Left cardiac atrium (tissue), 4 donors: ENCODE results near the gene U2AF1. TPM values are rescaled to one million over a fixed set of nuclear protein-coding genes. Genes with fewer than 3 reads are reported as not detected.
"Not testable (repeated sequence)": the region's sequence is repeated elsewhere in the genome, so short reads cannot be mapped to it uniquely, and the experiment has no call there.

ENCODE experiments used
- ATAC-seq, 2 donors: fragments of 200-7000 bp; cut with Tn5 transposase; one replicate each; pipeline ENCODE4 v1.9.1; 2020; ENCODE audit warnings: mild to moderate bottlenecking in 2 of 2, moderate library complexity in 2 of 2
- DNase-seq: peaks from one replicate; pipeline ENCODE4 v3.0.0-alpha.2; 2020
- intact Hi-C, 2 donors: fragments of 100-400 bp; cut with DNase I; formaldehyde crosslinking; loops; one replicate each; pipeline versions ENCODE4 v1.14.1 to v1.15.1; 2022 to 2023
- total RNA-seq, 2 donors: library from RNA; stranded (reverse); fragmentation: NEBNext Ultra II Directional; extraction: Animal tissue kit (Norgen Biotek cat#: 25700); gene quantifications; one replicate each; pipeline ENCODE4 v1.2.1, GENCODE V29; 2021
- donor health status: DM: no; HTN: yes; CAD: no.
- donor health status: DM: no; HTN: yes; CAD: no; lungs with severe emphysema.
- donor health status: DM: yes; HTN: yes; CAD: no.
- donor health status: Dilated cardiomyopathy.

The U2AF1 gene
- total RNA-seq, 2 donors from 2014 or later, result 8.5 to 8.6 TPM

DNA sequence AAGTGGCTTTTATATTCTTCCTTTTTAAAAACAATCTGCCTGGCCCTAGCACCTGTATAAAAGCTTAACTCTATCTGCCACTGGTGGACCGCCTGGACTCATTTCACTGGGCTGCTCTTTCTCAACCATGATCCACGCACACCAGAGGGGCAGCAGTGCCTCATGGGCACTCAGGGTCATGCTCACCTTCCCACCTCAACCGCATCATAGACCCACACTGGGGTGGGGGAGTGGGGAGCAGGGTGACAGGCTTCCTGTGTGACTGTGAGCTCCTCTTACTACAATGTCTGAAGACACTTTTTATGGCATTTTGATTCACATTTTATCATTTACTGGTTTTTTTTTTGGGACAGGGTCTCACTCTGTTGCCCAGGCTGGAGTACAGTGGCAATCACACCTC, 16.4 kb downstream of the U2AF1 start:
- intact Hi-C loops, DNase-seq: not testable (repeated sequence)
- peak in 1 of 2 donors; percentile 31 for ATAC-seq

DNA sequence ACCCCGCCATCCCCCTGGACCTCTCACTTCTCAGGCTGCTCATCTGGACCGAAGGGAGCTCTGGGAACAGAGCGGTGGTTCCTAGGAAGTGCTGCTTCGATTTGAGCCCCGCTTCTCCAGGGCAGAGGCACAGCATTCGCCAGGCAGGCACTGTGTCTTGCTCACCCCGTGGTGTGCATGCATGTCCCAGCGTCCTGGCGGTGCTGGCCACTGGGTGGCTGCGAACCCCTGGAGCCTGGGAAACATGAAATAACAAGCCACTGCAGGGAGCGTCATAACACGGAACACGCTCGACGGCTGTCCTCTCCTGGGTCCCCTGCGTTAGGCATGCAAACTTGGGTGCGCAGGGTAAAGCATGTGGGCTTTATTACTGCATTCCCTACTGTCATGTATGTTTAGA, 17.9 kb downstream of the U2AF1 start:
- ATAC-seq, DNase-seq, intact Hi-C loops: not testable (repeated sequence)

DNA sequence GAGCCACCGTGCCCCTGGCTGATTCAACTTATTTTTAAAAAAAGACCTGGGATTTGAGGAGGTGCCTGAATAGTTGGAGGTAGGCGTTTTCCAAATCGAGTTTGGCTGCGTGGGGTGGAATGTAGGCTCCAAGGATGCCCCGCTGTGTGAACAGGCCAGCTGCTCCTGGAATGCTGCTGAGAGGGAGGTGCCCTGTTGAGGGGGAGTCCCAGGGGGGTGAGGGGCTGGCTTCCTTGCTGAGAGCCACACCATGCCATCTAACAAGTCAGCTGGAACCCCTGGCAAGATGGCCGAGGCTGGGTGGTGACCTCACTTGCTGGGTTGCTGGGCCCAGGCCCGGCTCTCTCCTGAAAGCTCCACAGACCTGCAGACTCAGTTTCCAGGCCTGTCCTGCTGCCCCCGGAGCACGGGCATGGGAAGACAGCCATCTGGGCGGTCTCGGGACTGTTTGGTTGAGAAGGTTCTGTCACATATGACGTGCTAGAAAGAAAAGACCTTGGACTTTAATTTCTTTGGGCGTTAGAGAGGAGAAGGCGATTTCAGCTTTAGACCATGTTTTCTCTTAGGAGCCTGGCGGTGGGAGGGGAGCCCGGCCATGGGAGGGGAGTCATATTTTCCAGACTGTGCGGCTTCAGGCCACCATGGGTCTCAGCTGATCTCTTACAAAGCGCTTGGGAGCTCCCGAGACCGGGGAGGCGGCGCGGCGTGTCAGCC, 24.6 kb downstream of the U2AF1 start:
- intact Hi-C loops, DNase-seq, ATAC-seq: not testable (repeated sequence)

DNA sequence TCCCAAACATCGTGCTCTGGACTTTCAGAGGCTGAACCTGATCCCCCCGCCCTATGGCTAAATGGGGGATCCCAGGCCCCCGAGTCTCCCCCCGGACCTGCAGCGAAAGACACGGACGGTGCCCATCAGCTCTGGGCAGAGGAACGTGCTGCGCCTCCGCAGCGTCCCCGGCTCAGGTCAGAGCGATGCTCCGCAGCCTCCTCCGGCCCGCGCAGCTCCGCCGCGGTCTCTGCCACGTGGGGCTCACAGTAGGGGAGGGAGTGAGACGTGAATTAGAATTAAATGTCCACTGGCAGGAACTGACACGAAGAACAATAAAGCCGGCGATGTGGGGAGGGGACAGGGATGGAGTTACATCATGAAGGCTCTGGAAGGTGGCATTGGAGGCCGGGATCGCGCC, 30.7 kb downstream of the U2AF1 start:
- ATAC-seq, result peak; percentile 28 to 44
- intact Hi-C loops, DNase-seq: not testable (repeated sequence)

DNA sequence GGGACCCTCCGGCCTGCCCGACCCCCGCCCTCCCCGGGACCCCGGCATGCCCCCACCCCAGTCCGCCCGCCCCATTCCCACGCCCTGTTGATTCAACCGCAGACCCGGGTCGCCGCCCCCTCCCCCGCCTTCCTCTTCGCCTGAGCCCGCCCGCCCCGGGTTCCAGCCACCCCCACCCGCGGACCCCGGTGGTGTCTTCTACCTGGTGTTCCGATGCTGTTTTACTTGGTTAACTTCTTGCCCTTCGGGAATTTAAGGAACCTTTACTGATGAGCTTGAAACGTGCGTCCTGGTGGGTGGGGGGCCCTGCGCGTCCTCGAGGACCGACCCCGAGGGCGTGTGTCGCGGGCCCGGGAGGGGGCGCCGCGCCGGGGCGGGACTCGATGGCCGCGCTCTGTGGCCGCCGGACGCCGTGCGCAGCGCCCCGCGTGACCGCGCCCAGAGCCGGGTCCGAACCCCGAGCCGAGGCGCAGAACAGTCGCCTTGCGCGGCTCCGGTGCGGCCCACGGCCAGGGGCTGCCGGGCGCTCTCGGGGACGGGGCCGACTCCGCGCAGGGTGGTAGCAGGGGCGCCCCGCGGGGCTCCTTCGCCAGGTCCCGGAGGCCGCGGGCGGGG, 31.2 kb downstream of the U2AF1 start:
- intact Hi-C loops, DNase-seq: not testable (repeated sequence)
- ATAC-seq, result peak; percentile 36 to 42

- intact Hi-C loops, DNase-seq: not testable (repeated sequence)
- ATAC-seq, result peak; percentile 52 to 74
Observed at GRCh38 chr21:43075170-43076022, 32.0 kb downstream of the U2AF1 start, which contains the start of gene CBS. Gene CBS (minus strand): TSS chr21:43075835. CDS start chr21:43072193, 3,642 bp downstream.

DNA sequence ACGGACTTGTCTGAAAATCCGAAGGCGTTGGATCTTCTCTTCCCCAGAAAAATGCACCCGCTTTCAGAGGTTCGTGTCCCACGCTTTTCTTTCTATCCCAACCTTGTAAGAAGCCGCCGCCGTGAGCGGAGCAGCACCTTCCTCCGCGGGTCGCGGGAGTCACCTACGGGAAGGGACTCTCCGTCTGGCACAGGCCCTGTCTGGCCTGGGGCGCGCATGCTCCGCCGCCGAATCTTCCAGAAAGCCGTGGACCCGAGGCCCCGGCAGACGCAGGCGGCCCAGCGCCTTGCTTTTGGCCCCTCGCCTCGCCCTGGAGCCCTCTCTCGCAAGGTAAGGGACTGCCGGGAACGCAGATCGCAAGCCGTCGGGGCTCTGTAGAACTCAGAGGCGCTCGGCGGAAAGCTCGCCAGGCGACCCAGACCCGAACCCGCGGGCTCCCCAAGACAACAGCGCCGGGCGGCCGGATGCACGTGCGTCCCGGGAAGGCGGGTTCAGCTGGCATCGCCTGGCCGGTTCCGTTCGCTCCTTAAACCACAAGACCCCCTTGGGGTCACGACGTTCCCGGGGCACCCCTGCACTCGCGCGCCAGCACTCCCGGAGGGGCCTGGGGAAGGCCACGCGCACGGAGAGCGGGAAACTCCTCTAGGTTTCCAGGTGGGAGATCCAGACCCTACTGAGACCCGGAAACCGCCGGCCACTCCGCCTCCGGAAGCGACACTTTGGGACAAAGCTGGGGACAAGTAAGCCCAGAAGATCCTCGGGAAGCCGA, 32.8 kb downstream of the U2AF1 start:
- DNase-seq, intact Hi-C loops: not testable (repeated sequence)
- peak in 1 of 2 donors; percentile 17 for ATAC-seq

DNA sequence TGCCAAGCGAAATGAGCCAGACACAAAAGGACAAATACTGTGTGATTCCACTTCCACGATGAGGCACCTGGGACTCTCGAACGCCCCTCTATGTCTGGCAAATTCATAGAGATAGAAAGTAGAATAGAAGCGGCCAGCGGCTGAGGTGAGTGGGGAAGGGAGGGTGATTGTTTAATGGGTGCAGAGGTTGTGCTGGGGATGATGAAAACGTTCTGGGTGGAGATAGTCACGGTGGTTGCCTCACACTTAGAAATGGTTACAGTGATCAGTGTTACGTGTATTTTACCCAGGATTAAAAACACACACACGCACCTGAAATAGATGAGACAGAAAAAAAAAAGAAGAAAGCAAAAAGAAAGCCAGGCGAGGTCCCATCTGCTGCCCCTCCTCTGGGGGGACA, 34.6 kb downstream of the U2AF1 start:
- intact Hi-C loops, DNase-seq, ATAC-seq: not testable (repeated sequence)

DNA sequence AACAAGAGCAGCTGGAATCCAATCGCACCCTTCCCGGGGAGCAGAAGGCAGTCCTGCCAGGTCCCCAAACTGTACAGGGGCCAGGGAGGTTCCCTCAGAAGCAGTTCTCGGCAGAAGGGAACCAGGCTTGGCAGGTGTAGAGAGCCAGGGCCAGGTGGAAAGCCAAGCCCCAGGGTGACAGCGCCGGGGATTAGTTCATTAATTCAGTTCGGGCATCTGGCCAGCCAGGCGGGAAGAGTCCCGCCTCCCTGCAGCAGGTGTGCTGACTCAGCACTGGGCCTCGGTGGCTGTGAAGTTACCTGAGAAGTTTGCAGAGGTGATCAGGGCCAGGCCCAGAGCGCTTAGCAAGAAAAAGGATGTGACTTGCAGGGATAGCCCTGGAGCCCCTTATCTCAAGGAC, 37.7 kb downstream of the U2AF1 start:
- ATAC-seq, DNase-seq, intact Hi-C loops: not testable (repeated sequence)

DNA sequence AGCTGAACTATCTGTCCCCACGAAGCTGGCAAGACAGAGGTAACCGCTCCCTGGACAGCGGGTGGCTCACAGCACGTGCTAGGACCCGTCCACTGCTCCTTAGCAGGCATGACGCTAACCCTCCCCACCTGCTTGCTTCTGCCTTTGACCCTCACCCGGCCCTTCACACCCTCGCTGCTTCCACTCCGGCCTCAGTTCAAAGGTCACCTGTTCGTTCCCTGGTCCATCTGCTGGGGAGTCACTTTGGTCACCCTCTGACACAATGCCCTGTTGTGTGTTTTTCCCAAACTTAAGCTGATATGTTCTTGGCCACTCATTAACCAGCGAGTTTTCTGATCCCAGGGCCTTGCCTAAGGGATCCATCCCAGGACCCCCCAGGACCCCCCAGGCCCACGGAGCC, 39.3 kb downstream of the U2AF1 start:
- ATAC-seq, intact Hi-C loops, DNase-seq: not testable (repeated sequence)

- DNase-seq, ATAC-seq, intact Hi-C loops: not testable (repeated sequence)
Observed at GRCh38 chr21:43066690-43067089, 40.7 kb downstream of the U2AF1 start.

DNA sequence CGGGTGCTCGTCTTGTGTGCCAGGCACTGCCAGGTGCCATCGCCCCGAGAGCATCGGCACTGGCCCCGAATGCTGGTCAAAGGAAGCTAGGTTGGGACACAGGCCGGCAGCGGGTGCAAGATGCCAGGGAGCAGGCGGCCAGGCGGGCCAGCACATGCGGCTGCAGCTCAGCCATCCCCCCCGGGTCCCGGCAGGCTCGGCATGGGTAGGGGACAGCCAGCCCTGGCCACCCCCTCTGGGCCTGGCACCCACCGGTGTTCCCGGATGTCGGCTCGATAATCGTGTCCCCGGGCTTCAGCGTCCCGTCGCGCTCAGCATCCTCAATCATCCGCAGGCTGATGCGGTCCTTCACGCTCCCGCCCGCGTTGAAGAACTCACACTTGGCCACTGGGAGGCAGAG, 41.4 kb downstream of the U2AF1 start:
- ATAC-seq, DNase-seq, intact Hi-C loops: not testable (repeated sequence)

- peak in 1 of 2 donors; percentile 70 for ATAC-seq
- DNase-seq, intact Hi-C loops: not testable (repeated sequence)
Observed at GRCh38 chr21:43064265-43064917, 43.0 kb downstream of the U2AF1 start.

DNA sequence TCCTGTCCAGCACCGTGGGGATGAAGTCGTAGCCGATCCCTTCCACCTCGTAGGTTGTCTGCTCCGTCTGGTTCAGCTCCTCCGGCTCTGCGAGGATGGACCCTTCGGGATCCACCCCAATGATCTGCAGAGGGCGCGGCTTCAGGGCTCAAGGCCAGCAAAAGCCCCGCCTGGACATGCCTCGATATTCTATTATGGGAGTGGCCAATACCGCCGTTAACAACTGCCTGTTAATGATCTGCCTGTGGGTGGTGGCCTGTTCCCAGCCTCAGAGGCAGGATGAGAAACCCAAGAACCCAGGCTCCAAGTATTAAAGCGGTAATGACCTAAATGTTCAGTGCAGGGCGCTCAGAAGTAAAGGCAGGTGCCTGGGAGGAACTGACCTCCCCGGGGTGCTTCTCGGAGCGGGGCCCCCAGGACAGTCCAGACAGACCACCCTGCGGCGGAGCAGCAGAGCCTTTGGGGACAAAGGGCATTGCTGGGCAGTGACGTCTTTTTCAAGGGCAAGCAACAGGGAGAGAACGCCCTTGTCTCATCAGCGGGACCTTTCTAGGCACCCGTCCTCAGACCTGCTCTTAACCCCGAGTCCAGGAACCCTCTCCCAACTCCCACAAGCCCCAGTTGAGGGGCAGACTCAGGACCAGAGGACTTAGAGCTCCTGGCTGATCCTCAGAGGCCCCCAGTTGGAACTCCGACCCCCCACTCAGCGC, 44.3 kb downstream of the U2AF1 start:
- ATAC-seq, intact Hi-C loops, DNase-seq: not testable (repeated sequence)

- DNase-seq, ATAC-seq, intact Hi-C loops: not testable (repeated sequence)
Observed at GRCh38 chr21:43053112-43053511, 54.3 kb downstream of the U2AF1 start.

DNA sequence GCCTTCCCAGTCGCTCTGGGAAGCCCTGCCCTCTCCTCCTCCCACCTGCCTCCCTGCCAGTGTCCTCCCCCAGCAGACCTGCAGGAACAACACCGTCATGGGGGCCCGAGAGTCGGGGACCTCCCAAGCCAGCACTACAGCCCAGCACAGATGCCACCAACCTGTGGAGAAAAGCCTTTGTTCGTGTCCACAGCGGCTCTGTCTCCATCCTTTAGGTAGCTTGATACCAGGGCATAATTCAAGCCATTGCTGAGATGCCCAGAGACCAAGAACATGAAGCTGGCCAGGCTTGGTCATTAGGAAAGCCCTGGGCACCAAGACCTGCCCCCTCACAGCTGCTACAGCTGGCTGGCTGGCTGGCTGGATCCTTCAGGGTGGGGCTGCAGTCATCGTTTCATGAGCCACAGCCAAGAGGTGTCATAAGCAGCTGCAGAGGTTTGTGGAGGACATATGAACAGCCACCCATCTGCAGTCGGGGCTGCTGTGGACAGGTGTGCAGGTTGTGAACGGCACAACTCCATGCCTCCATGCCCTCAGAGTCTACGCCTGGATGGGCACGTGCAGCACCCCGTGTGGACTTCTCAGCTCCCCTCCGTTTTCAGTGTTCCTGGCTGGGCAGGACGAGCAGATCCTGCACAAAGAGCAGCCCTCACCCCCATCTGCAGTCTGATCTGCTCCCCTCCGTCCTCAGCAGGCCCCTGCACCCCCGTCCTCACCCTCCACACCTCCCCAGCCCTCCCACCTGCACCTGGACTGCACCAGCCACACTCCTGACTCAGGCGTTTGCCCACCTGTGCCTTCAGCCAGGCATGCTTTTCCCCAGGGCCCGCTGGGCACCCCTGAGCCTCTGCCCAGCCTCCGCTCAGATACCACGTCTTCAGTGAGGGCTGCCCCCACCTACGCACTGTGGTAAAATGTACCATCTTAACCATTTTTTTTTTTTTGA, 61.2 kb downstream of the U2AF1 start:
- DNase-seq, intact Hi-C loops: not testable (repeated sequence)
- peak; percentile 20 to 33 for ATAC-seq
